ENCODE results near the gene CNOT10. TPM values are rescaled to one million over a fixed set of nuclear protein-coding genes. Genes with fewer than 3 reads are reported as not detected.

The CNOT10 gene
- total RNA-seq, 1 donor from 2014 or later: 82.9 TPM

GRCh38 chr3:32700244-32700643 lies 15.3 kb downstream of the CNOT10 start:
- H3K36me3 Mint-ChIP-seq: peaks cover 16% of the 10 kb centered on the region

GRCh38 chr3:32703491-32703972 lies 18.5 kb downstream of the CNOT10 start:
- H4K20me1 ChIP-seq (ENCODE audit: low read depth): no peaks in the 10 kb centered on the region
- no peak overlapping the region for H3K4me3 ChIP-seq
- H3K4me2 ChIP-seq: no peak overlapping the region
- H3K4me1 ChIP-seq: no peaks in the 10 kb centered on the region
- no peaks in the 10 kb centered on the region for H3K27me3 Mint-ChIP-seq (ENCODE audit: insufficient read depth, low read depth)
- H3K79me2 ChIP-seq (ENCODE audit: low read depth): peaks cover 59% of the 10 kb centered on the region
- TF ChIP-seq CTCF (IDR thresholded peaks at IDR 0.05): no peak
- no peak for TF ChIP-seq EZH2 (IDR thresholded peaks at IDR 0.05)
- no peak for TF ChIP-seq EZH2phosphoT487 (IDR thresholded peaks at IDR 0.05)
- no peak overlapping the region for H2AFZ ChIP-seq (replicated peaks)
- no peaks in the 10 kb centered on the region for H3K36me3 ChIP-seq
- H3K27me3 ChIP-seq: no peaks in the 10 kb centered on the region
- no peaks in the 10 kb centered on the region for H3F3A ChIP-seq (ENCODE audit: low read depth)
- no peak for DNase-seq (ENCODE audit: low spot score)
- H3K9me3 Mint-ChIP-seq: no peaks in the 10 kb centered on the region
- H3K27ac ChIP-seq: no peak overlapping the region
- H3K9ac ChIP-seq: no peak overlapping the region
- H3K4me3 Mint-ChIP-seq: no peak overlapping the region
- no peaks in the 10 kb centered on the region for H3K9me3 ChIP-seq (ENCODE audit: low read depth)
- H3K27ac Mint-ChIP-seq: no peak overlapping the region
- H3K4me1 Mint-ChIP-seq: peaks cover 5% of the 10 kb centered on the region
- H3K36me3 Mint-ChIP-seq: peaks cover 22% of the 10 kb centered on the region

More at GRCh38 chr3:32700244-32700643, 15.3 kb downstream of the CNOT10 start:
- Mint-ChIP-seq H3K9me3 (no peaks in the 10 kb centered on the region), H3K4me3 (no peak overlapping the region), H3K27me3 (ENCODE audit: insufficient read depth, low read depth) (no peaks in the 10 kb centered on the region), H3K27ac (no peak overlapping the region), H3K4me1 (peaks cover 5% of the 10 kb centered on the region)
- no peak for DNase-seq (ENCODE audit: low spot score)
- H4K20me1 ChIP-seq (ENCODE audit: low read depth): peaks cover 3% of the 10 kb centered on the region
- H3K9ac ChIP-seq: no peak overlapping the region
- H3F3A ChIP-seq (ENCODE audit: low read depth): no peaks in the 10 kb centered on the region
- H3K79me2 ChIP-seq (ENCODE audit: low read depth): peaks cover 92% of the 10 kb centered on the region
- no peaks in the 10 kb centered on the region for H3K27me3 ChIP-seq
- no peak overlapping the region for H2AFZ ChIP-seq (replicated peaks)
- H3K4me3 ChIP-seq: no peak overlapping the region
- H3K4me1 ChIP-seq: no peaks in the 10 kb centered on the region
- no peaks in the 10 kb centered on the region for H3K36me3 ChIP-seq
- H3K27ac ChIP-seq: no peak overlapping the region
- no peaks in the 10 kb centered on the region for H3K9me3 ChIP-seq (ENCODE audit: low read depth)
- no peak for TF ChIP-seq CTCF (IDR thresholded peaks at IDR 0.05)
- no peak for TF ChIP-seq EZH2phosphoT487 (IDR thresholded peaks at IDR 0.05)
- no peak for TF ChIP-seq EZH2 (IDR thresholded peaks at IDR 0.05)
- H3K4me2 ChIP-seq: no peak overlapping the region

DNA sequence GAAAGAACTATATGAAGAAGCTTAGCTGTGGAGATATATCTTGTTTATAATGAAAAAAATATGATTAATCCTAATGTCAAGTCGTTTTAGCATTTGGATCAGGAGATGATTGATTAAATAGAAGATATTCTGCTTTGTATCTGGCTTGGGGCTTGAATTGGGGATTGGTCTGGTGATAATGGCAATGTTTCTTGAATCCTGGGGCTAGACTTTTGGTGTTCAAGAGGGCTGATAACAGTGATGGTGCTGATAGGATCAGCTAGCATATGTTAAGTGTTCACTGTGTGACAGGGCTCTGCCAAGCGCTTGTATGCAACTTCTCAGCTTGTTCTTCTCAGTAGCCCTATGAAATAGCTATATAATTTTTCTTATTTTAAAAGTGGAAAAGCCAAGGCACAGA lies 20.2 kb downstream of the CNOT10 start:
- no peaks in the 10 kb centered on the region for H3K4me1 ChIP-seq
- peaks cover 5% of the 10 kb centered on the region for H3K4me1 Mint-ChIP-seq
- H3K4me3 ChIP-seq: no peak overlapping the region
- no peak overlapping the region for H3K27ac ChIP-seq
- H3K9me3 Mint-ChIP-seq: no peaks in the 10 kb centered on the region
- DNase-seq (ENCODE audit: low spot score): no peak
- H3K36me3 Mint-ChIP-seq: peaks cover 21% of the 10 kb centered on the region
- peaks cover 43% of the 10 kb centered on the region for H3K79me2 ChIP-seq (ENCODE audit: low read depth)
- no peaks in the 10 kb centered on the region for H3K9me3 ChIP-seq (ENCODE audit: low read depth)
- no peaks in the 10 kb centered on the region for H3K27me3 ChIP-seq
- no peak overlapping the region for H3K4me3 Mint-ChIP-seq
- H3K27me3 Mint-ChIP-seq (ENCODE audit: insufficient read depth, low read depth): no peaks in the 10 kb centered on the region
- no peaks in the 10 kb centered on the region for H3F3A ChIP-seq (ENCODE audit: low read depth)
- peaks cover 6% of the 10 kb centered on the region for H3K36me3 ChIP-seq
- H3K4me2 ChIP-seq: no peak overlapping the region
- TF ChIP-seq EZH2 (IDR thresholded peaks at IDR 0.05) (no peak), CTCF (IDR thresholded peaks at IDR 0.05) (no peak), EZH2phosphoT487 (IDR thresholded peaks at IDR 0.05) (no peak)
- no peaks in the 10 kb centered on the region for H4K20me1 ChIP-seq (ENCODE audit: low read depth)
- H2AFZ ChIP-seq (replicated peaks): no peak overlapping the region
- H3K27ac Mint-ChIP-seq: no peak overlapping the region
- H3K9ac ChIP-seq: no peak overlapping the region

All from neural progenitor cell (in vitro differentiated cells).